Ectodermal cell (in vitro differentiated cells): ENCODE results near the gene ATG13.
"Not testable (repeated sequence)": the region's sequence is repeated elsewhere in the genome, so short reads cannot be mapped to it uniquely, and the experiment has no call there.

Source experiments
- H3K27ac ChIP-seq: 2 replicates; pipeline ENCODE4 v1.7.0; 2013; ENCODE audit warnings: mild to moderate bottlenecking, low read depth, low read length; ENCODE audit not compliant: insufficient read depth, poor library complexity, severe bottlenecking
- H3K27me3 ChIP-seq: 2 replicates; pipeline ENCODE4 v1.7.0; 2013; ENCODE audit warnings: mild to moderate bottlenecking, low read length; ENCODE audit not compliant: insufficient read depth, control insufficient read depth, poor library complexity, severe bottlenecking
- H3K36me3 ChIP-seq: one replicate; pipeline ENCODE4 v1.7.0; 2013; ENCODE audit warnings: low read length; ENCODE audit not compliant: control insufficient read depth, insufficient read depth
- H3K4me1 ChIP-seq: one replicate; pipeline ENCODE4 v1.7.0; 2013; ENCODE audit warnings: low read length; ENCODE audit not compliant: control insufficient read depth, insufficient read depth
- H3K4me3 ChIP-seq: 2 replicates; pipeline ENCODE4 v1.7.0; 2013; ENCODE audit warnings: low read depth, low read length, control low read depth; ENCODE audit not compliant: insufficient read depth
- H3K9me3 ChIP-seq: 2 replicates; pipeline ENCODE4 v1.7.0; 2013; ENCODE audit warnings: mild to moderate bottlenecking, low read length, moderate library complexity; ENCODE audit not compliant: control insufficient read depth
- WGBS, 2 experiments: methylation state at CpG; one replicate each; pipeline ENCODE4 v1.1.7; 2013; ENCODE audit warnings: missing lambda C conversion rate in 2 of 2; 5-methylcytosine and 5-hydroxymethylcytosine counted together

ATG13 gene

DNA sequence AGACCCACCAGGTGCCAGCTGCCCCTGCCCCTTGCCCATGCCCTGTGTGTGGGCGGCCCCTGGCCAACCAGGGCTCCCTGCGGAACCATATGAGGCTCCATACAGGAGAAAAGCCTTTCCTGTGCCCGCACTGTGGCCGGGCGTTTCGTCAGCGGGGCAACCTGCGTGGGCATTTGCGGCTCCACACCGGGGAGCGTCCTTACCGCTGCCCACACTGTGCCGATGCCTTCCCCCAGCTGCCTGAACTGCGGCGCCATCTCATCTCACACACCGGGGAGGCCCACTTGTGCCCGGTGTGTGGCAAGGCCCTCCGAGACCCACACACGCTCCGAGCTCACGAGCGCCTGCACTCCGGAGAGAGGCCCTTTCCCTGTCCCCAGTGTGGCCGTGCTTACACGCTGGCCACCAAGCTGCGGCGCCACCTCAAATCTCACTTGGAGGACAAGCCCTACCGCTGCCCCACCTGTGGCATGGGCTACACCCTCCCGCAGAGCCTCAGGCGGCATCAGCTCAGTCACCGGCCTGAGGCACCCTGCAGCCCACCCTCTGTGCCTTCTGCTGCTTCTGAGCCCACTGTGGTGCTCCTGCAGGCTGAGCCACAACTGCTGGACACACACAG lies 87.8 kb downstream of the ATG13 start:
- Histone ChIP-seq H3K27me3 (no peaks in the 10 kb centered on the region), H3K27ac (no peak overlapping the region), H3K4me3 (no peak overlapping the region), H3K9me3 (no peaks in the 10 kb centered on the region), H3K36me3 (peaks cover 32% of the 10 kb centered on the region), H3K4me1 (peaks cover 4% of the 10 kb centered on the region)
- WGBS, 2 experiments, result 95 to 97% methylated on average over 31 of the region's 31 CpGs

- H3K9me3 ChIP-seq, result no peaks in the 10 kb centered on the region
- H3K36me3 ChIP-seq, result peaks cover 32% of the 10 kb centered on the region
- no peak overlapping the region for H3K27ac ChIP-seq
- peaks cover 2% of the 10 kb centered on the region for H3K4me1 ChIP-seq
- 92 to 96% methylated on average over 7 of the region's 7 CpGs for WGBS, 2 experiments
- H3K4me3 ChIP-seq, result no peak overlapping the region
- H3K27me3 ChIP-seq, result no peaks in the 10 kb centered on the region
Observed at GRCh38 chr11:46706886-46707285, 89.5 kb downstream of the ATG13 start.

DNA sequence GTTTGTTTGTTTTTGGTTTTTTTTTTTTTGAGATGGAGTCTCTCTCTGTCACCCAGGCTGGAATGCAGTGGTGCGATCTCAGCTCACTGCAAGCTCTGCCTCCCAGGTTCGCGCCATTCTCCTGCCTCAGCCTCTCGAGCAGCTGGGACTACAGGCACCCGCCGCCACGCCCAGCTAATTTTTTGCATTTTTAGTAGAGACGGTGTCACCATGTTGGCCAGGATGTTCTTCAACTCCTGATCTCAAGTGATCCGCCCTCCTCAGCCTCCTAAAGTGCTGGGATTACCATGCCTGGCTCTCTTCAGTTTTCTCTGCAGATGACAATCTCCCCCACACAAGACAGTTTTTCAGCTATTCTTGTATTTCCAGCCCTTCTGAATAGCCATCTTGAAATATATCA lies 92.0 kb downstream of the ATG13 start:
- peaks cover 17% of the 10 kb centered on the region for H3K36me3 ChIP-seq
- H3K4me3 ChIP-seq, result not testable (repeated sequence)
- 89 to 95% methylated on average over 9 of the region's 9 CpGs for WGBS, 2 experiments

GRCh38 chr11:46710821-46711269 lies 93.5 kb downstream of the ATG13 start:
- no peaks in the 10 kb centered on the region for H3K9me3 ChIP-seq
- no peaks in the 10 kb centered on the region for H3K27me3 ChIP-seq
- H3K27ac ChIP-seq, result no peak overlapping the region
- peaks cover 3% of the 10 kb centered on the region for H3K36me3 ChIP-seq
- H3K4me3 ChIP-seq, result no peak overlapping the region
- H3K4me1 ChIP-seq, result no peaks in the 10 kb centered on the region
- WGBS, 2 experiments, result 90 to 91% methylated on average over 10 of the region's 10 CpGs

More for the DNA sequence above, 92.0 kb downstream of the ATG13 start:
- H3K4me1 ChIP-seq, H3K27me3 ChIP-seq, H3K9me3 ChIP-seq, H3K27ac ChIP-seq: not testable (repeated sequence)

- 88 to 90% methylated on average over 5 of the region's 5 CpGs for WGBS, 2 experiments
- H3K4me3 ChIP-seq, result no peak overlapping the region
- no peaks in the 10 kb centered on the region for H3K27me3 ChIP-seq
- no peak overlapping the region for H3K27ac ChIP-seq
- no peaks in the 10 kb centered on the region for H3K36me3 ChIP-seq
- no peaks in the 10 kb centered on the region for H3K9me3 ChIP-seq
- no peaks in the 10 kb centered on the region for H3K4me1 ChIP-seq
Observed at GRCh38 chr11:46711303-46711702, 94.0 kb downstream of the ATG13 start.

GRCh38 chr11:46712874-46713576 lies 95.7 kb downstream of the ATG13 start:
- H3K36me3 ChIP-seq, result no peaks in the 10 kb centered on the region
- no peaks in the 10 kb centered on the region for H3K27me3 ChIP-seq
- no peak overlapping the region for H3K4me3 ChIP-seq
- WGBS, 2 experiments, result 91 to 94% methylated on average over 7 of the region's 7 CpGs
- no peaks in the 10 kb centered on the region for H3K9me3 ChIP-seq
- H3K27ac ChIP-seq, result no peak overlapping the region
- H3K4me1 ChIP-seq, result no peaks in the 10 kb centered on the region

DNA sequence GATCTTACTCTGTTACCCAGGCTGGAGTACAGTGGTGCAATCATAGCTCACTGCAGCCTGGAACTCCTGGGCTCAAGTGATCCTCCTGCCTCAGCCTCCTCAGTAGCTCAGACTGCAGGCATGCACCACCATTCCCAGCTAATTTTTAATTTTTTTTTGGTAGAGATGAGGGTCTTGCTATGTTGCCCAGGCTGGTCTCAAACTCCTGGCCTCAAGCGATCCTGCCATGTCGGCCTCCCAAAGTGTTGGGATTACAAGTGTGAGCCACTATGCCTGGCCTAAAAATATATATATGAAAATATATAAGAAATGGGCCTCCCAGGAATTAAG lies 100.4 kb downstream of the ATG13 start:
- H3K36me3 ChIP-seq, H3K27me3 ChIP-seq, H3K27ac ChIP-seq, H3K9me3 ChIP-seq, H3K4me3 ChIP-seq, H3K4me1 ChIP-seq: not testable (repeated sequence)
- 100% methylated on average over 2 of the region's 2 CpGs for WGBS, 2 experiments

GRCh38 chr11:46718155-46719019 lies 101.0 kb downstream of the ATG13 start:
- Histone ChIP-seq H3K27ac (no peak overlapping the region), H3K27me3 (no peaks in the 10 kb centered on the region), H3K4me1 (no peaks in the 10 kb centered on the region), H3K9me3 (no peaks in the 10 kb centered on the region), H3K4me3 (no peak overlapping the region), H3K36me3 (no peaks in the 10 kb centered on the region)
- WGBS, 2 experiments, result 89 to 92% methylated on average over 10 to 11 of the region's 11 CpGs

DNA sequence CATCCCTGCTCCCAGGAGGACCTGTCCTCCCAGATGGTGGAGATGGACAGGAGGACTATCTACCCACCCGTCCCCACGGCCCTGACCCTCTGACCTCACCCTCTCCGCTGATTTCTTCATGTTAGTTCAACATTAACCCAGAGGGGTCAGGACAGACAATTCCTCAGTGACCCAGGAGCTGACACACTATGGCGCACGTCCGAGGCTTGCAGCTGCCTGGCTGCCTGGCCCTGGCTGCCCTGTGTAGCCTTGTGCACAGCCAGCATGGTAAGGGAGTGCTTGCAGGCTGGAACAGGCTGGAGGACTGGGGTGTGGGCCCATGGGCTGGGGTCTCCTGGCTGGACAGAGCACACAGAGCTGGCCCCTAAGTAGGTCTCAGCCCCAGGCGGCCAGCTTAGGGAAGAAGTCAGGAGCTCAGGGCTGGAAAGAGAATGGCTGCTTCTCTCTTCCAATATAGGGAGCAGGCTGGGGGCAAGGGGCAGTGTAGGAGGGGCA lies 101.7 kb downstream of the ATG13 start, which contains the start of gene F2:
TSS of gene F2 (plus strand) at position 166 of the 495 bp plus-strand sequence. CDS start at position 189, 23 bp downstream.
- Histone ChIP-seq H3K27me3 (no peaks in the 10 kb centered on the region), H3K27ac (peak within 1 kb of the TSS; percentile 26), H3K36me3 (no peaks in the 10 kb centered on the region), H3K9me3 (no peaks in the 10 kb centered on the region), H3K4me1 (no peaks in the 10 kb centered on the region), H3K4me3 (no peak within 1 kb of the TSS)
- whole genome bisulfite sequencing, 2 experiments, result 87 to 89% methylated on average over 7 of the region's 7 CpGs
